Esophagus squamous epithelium (tissue), 5 donors: Measurements from ENCODE around the gene CD3E. TPM values are rescaled to one million over a fixed set of nuclear protein-coding genes. Genes with fewer than 3 reads are reported as not detected.

Source experiments
- DNase-seq: peaks from one replicate; lab custom pipeline; 2025; lab: John Stamatoyannopoulos, UW
- H3K27ac ChIP-seq, 4 donors: fragments of 200-600 bp; sonication (generic); one replicate each; pipeline ENCODE4 v1.5.1; 2016 to 2019; ENCODE audit warnings: mild to moderate bottlenecking in 1 of 4
- H3K27me3 ChIP-seq, 4 donors: fragments of 200-600 bp; sonication (generic); 1 replicate in 3 of 4; 2 replicates in 1 of 4; pipeline versions ENCODE4 v1.5.1 to v1.6.0; 2017 to 2021; ENCODE audit warnings: antibody characterized with exemption in 1 of 4
- H3K36me3 ChIP-seq, 3 donors: fragments of 200-600 bp; sonication (generic); one replicate each; pipeline ENCODE4 v1.5.1; 2016 to 2019
- H3K4me1 ChIP-seq, 3 donors: fragments of 200-600 bp; sonication (generic); one replicate each; pipeline ENCODE4 v1.5.1; 2017 to 2019
- H3K4me3 ChIP-seq, 4 donors: fragments of 200-600 bp; sonication (generic); 1 replicate in 3 of 4; 2 replicates in 1 of 4; pipeline ENCODE4 v1.5.1; 2016 to 2019; ENCODE audit warnings: mild to moderate bottlenecking in 2 of 4, moderate library complexity in 1 of 4
- H3K9me3 ChIP-seq, 3 donors: fragments of 200-600 bp; sonication (generic); one replicate each; pipeline ENCODE4 v1.5.1; 2016 to 2019
- POLR2A ChIP-seq, 4 donors: fragments of 450-650 bp; IDR thresholded peaks; one replicate each; pipeline ENCODE4 v1.6.1; 2017; ENCODE audit warnings: antibody characterized with exemption in 4 of 4, mild to moderate bottlenecking in 4 of 4, moderate library complexity in 3 of 4
- WGBS, 2 donors: methylation state at CpG; one replicate each; pipeline ENCODE4 v1.1.5; 2018; 5-methylcytosine and 5-hydroxymethylcytosine counted together
- intact Hi-C: fragments of 100-400 bp; cut with DNase I; formaldehyde crosslinking; loops from one replicate; pipeline ENCODE4 v1.15.0; 2022
- total RNA-seq, 4 donors: library from RNA; depleted of rRNA; stranded (reverse); fragments of >200 nt; gene quantifications; one replicate each; pipeline ENCODE4 v1.1.0, GENCODE V29; 2016
- TF ChIP-seq, protein P1 (sequence below), 6 experiments: fragments of 450-650 bp in 4 of 6; fragments of 200-600 bp in 2 of 6; sonication (generic) in 2 of 6; IDR thresholded peaks; one replicate each; pipeline ENCODE4 v1.5.1; 2016 to 2019; ENCODE audit warnings: antibody characterized with exemption in 6 of 6, mild to moderate bottlenecking in 4 of 6, moderate library complexity in 4 of 6
- donor health status: DM: yes; HTN: yes; CAD: no.

CD3E gene
- total RNA-seq, 4 donors from 2014 or later = 1.9 to 7.8 (median 3.1) TPM

DNA sequence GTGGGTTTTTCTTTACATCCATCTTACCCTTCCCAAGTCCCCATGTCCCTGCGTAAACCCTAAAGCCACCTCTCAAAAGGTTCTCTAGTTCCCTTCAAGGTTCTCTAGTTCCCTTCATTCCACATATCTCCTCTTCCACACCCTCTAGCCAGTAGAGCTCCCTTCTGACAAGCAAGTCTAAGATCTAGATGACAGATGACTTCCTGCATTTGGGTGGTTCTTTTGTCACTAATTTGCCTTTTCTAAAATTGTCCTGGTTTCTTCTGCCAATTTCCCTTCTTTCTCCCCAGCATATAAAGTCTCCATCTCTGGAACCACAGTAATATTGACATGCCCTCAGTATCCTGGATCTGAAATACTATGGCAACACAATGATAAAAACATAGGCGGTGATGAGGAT, 7.8 kb downstream of the CD3E start:
- H3K4me3 ChIP-seq = no peak overlapping the region
- no peak for TF ChIP-seq POLR2A (IDR thresholded peaks at IDR 0.05)
- TF ChIP-seq, protein P1, sequence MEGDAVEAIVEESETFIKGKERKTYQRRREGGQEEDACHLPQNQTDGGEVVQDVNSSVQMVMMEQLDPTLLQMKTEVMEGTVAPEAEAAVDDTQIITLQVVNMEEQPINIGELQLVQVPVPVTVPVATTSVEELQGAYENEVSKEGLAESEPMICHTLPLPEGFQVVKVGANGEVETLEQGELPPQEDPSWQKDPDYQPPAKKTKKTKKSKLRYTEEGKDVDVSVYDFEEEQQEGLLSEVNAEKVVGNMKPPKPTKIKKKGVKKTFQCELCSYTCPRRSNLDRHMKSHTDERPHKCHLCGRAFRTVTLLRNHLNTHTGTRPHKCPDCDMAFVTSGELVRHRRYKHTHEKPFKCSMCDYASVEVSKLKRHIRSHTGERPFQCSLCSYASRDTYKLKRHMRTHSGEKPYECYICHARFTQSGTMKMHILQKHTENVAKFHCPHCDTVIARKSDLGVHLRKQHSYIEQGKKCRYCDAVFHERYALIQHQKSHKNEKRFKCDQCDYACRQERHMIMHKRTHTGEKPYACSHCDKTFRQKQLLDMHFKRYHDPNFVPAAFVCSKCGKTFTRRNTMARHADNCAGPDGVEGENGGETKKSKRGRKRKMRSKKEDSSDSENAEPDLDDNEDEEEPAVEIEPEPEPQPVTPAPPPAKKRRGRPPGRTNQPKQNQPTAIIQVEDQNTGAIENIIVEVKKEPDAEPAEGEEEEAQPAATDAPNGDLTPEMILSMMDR (IDR thresholded peaks at IDR 0.05) = no peak
- H3K27ac ChIP-seq = no peak overlapping the region
- DNase-seq = no peak
- 84 to 91% methylated on average over 2 of the region's 2 CpGs for WGBS, 2 donors
- intact Hi-C loops = no loop called here
- no peaks in the 10 kb centered on the region for H3K36me3 ChIP-seq
- H3K27me3 ChIP-seq = peaks cover 0 to 46% (median 0%) of the 10 kb centered on the region in 4 donors
- H3K9me3 ChIP-seq = no peaks in the 10 kb centered on the region
- H3K4me1 ChIP-seq = peaks cover 15 to 30% (median 21%) of the 10 kb centered on the region in 3 donors

DNA sequence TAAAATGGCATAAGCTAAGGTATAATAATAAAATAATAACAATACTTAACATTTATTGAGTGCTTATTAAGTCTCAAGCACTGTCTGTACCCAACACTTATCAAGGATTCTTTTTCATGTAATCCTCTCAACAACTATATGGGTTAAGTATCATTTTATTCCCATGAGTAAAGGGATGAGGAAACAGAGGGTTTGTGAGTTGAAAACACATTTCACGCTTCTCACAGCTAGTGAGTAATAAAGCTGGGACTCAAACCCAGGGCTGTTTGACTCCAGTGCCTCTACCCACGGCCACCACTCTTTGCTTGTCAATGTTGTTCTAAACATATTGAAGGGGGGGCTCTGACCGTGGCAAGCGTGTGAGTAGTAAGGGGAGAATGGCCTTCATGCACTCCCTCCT, 8.7 kb downstream of the CD3E start:
- Histone ChIP-seq H3K9me3 (no peaks in the 10 kb centered on the region), H3K27ac (no peak overlapping the region), H3K27me3 (peaks cover 0 to 48% (median 0%) of the 10 kb centered on the region in 4 donors), H3K36me3 (no peaks in the 10 kb centered on the region), H3K4me1 (peaks cover 16 to 32% (median 23%) of the 10 kb centered on the region in 3 donors), H3K4me3 (no peak overlapping the region)
- no peak for TF ChIP-seq POLR2A (IDR thresholded peaks at IDR 0.05)
- TF ChIP-seq, protein P1 (IDR thresholded peaks at IDR 0.05) = no peak
- 55 to 56% methylated on average over 4 of the region's 4 CpGs for WGBS, 2 donors
- intact Hi-C loops = no loop called here
- DNase-seq = no peak

GRCh38 chr11:118314988-118315411, 10.5 kb downstream of the CD3E start:
- Histone ChIP-seq H3K36me3 (no peaks in the 10 kb centered on the region), H3K4me3 (no peak overlapping the region), H3K4me1 (peaks cover 20 to 40% (median 28%) of the 10 kb centered on the region in 3 donors), H3K9me3 (no peaks in the 10 kb centered on the region), H3K27me3 (peaks cover 0 to 48% (median 0%) of the 10 kb centered on the region in 4 donors), H3K27ac (no peak overlapping the region)
- 29 to 34% methylated on average over 7 of the region's 7 CpGs for WGBS, 2 donors
- TF ChIP-seq, protein P1 (IDR thresholded peaks at IDR 0.05) = no peak
- TF ChIP-seq POLR2A (IDR thresholded peaks at IDR 0.05) = no peak
- intact Hi-C loops = no loop called here
- no peak for DNase-seq

GRCh38 chr11:118318124-118318523, 13.6 kb downstream of the CD3E start:
- no peak overlapping the region for H3K27ac ChIP-seq
- H3K4me3 ChIP-seq = no peak overlapping the region
- H3K4me1 ChIP-seq = peaks cover 20 to 56% (median 28%) of the 10 kb centered on the region in 3 donors
- no peaks in the 10 kb centered on the region for H3K36me3 ChIP-seq
- peaks cover 0 to 34% (median 0%) of the 10 kb centered on the region in 4 donors for H3K27me3 ChIP-seq
- TF ChIP-seq, protein P1 (IDR thresholded peaks at IDR 0.05) = no peak
- no peak for TF ChIP-seq POLR2A (IDR thresholded peaks at IDR 0.05)
- no peak for DNase-seq
- H3K9me3 ChIP-seq = no peaks in the 10 kb centered on the region
- 64 to 72% methylated on average over 4 of the region's 4 CpGs for WGBS, 2 donors
- intact Hi-C loops = no loop called here

- H3K4me1 ChIP-seq = peaks cover 20 to 56% (median 28%) of the 10 kb centered on the region in 3 donors
- no peak overlapping the region for H3K4me3 ChIP-seq
- no peaks in the 10 kb centered on the region for H3K36me3 ChIP-seq
- TF ChIP-seq, protein P1 (IDR thresholded peaks at IDR 0.05) = no peak
- no peak for TF ChIP-seq POLR2A (IDR thresholded peaks at IDR 0.05)
- H3K27ac ChIP-seq = peak overlapping the region in 1 of 4 donors; percentile 21
- H3K9me3 ChIP-seq = no peaks in the 10 kb centered on the region
- WGBS, 2 donors = 79 to 90% methylated on average over 8 to 11 of the region's 11 CpGs
- H3K27me3 ChIP-seq = peaks cover 0 to 28% (median 0%) of the 10 kb centered on the region in 4 donors
- no peak for DNase-seq
- intact Hi-C loops = no loop called here
Observed at GRCh38 chr11:118318581-118319336, 14.2 kb downstream of the CD3E start.
